Measurements from ENCODE around the gene SATL1. TPM values are rescaled to one million over a fixed set of nuclear protein-coding genes. Genes with fewer than 3 reads are reported as not detected.
"Not testable (repeated sequence)": the region's sequence is repeated elsewhere in the genome, so short reads cannot be mapped to it uniquely, and the experiment has no call there.

The SATL1 gene
- total RNA-seq = not detected

- H3K9me3 ChIP-seq = no peaks in the 10 kb centered on the region
- H3K4me3 ChIP-seq = peak within 1 kb of the TSS; percentile 33 to 64 (median 49)
- no peak for TF ChIP-seq CTCF (IDR thresholded peaks at IDR 0.05)
- DNase-seq = peak; percentile 24 to 60 (median 53)
- H3K36me3 ChIP-seq = no peaks in the 10 kb centered on the region
- no peak within 1 kb of the TSS for H3K27ac ChIP-seq
- H3K4me1 ChIP-seq = no peaks in the 10 kb centered on the region
- H3K27me3 ChIP-seq = no peaks in the 10 kb centered on the region
Measured at GRCh38 chrX:85243761-85244449, at the start of gene SATL1, which contains the start of gene ZNF711. Gene SATL1, minus strand, starts transcription at chrX:85243779. Its CDS starts 134,811 bp downstream, at chrX:85108968. Gene ZNF711, plus strand, starts transcription at chrX:85243991. Its CDS starts 3,582 bp downstream, at chrX:85247573.

- no peaks in the 10 kb centered on the region for H3K9me3 ChIP-seq
- no peak overlapping the region for H3K4me3 ChIP-seq
- no peaks in the 10 kb centered on the region for H3K36me3 ChIP-seq
- no peaks in the 10 kb centered on the region for H3K4me1 ChIP-seq
- no peak for DNase-seq
- no peak for TF ChIP-seq POLR2A (IDR thresholded peaks at IDR 0.05)
- H3K27me3 ChIP-seq = no peaks in the 10 kb centered on the region
- no peak overlapping the region for H3K27ac ChIP-seq
Measured at GRCh38 chrX:85288992-85289723, 45.6 kb upstream of the SATL1 start.

- not testable (repeated sequence) for H3K36me3 ChIP-seq, H3K9me3 ChIP-seq, H3K27ac ChIP-seq, H3K4me1 ChIP-seq, H3K27me3 ChIP-seq, H3K4me3 ChIP-seq, DNase-seq
Measured at GRCh38 chrX:85285286-85285685, 41.7 kb upstream of the SATL1 start.

GRCh38 chrX:85244450-85245211, 1.1 kb upstream of the SATL1 start:
- H3K4me3 ChIP-seq = peak overlapping the region; percentile 33 to 64 (median 49)
- H3K4me1 ChIP-seq = no peaks in the 10 kb centered on the region
- H3K27me3 ChIP-seq = no peaks in the 10 kb centered on the region
- no peak for DNase-seq
- TF ChIP-seq CTCF (IDR thresholded peaks at IDR 0.05) (no peak), POLR2A (IDR thresholded peaks at IDR 0.05) (no peak)
- H3K9me3 ChIP-seq = no peaks in the 10 kb centered on the region
- no peak overlapping the region for H3K27ac ChIP-seq
- H3K36me3 ChIP-seq = no peaks in the 10 kb centered on the region

GRCh38 chrX:85243155-85243554, 424 bp downstream of the SATL1 start:
- no peaks in the 10 kb centered on the region for H3K27me3 ChIP-seq
- H3K36me3 ChIP-seq = no peaks in the 10 kb centered on the region
- no peak overlapping the region for H3K27ac ChIP-seq
- no peaks in the 10 kb centered on the region for H3K9me3 ChIP-seq
- no peaks in the 10 kb centered on the region for H3K4me1 ChIP-seq
- TF ChIP-seq POLR2A (IDR thresholded peaks at IDR 0.05) (no peak), CTCF (IDR thresholded peaks at IDR 0.05) (no peak)
- H3K4me3 ChIP-seq = no peak overlapping the region
- no peak for DNase-seq

- Histone ChIP-seq H3K27ac (no peak overlapping the region), H3K36me3 (no peaks in the 10 kb centered on the region), H3K4me3 (no peak overlapping the region), H3K4me1 (no peaks in the 10 kb centered on the region), H3K9me3 (no peaks in the 10 kb centered on the region), H3K27me3 (no peaks in the 10 kb centered on the region)
- TF ChIP-seq POLR2A (IDR thresholded peaks at IDR 0.05) (no peak), CTCF (IDR thresholded peaks at IDR 0.05) (no peak)
- DNase-seq = no peak
Measured at GRCh38 chrX:85223359-85223758, 20.2 kb downstream of the SATL1 start.
